Medulla oblongata (tissue), 1 donor: ENCODE results near the gene ANXA11.
A peak's percentile ranks its signal among the peaks of the same experiment; 100 is the strongest.
"Not testable (repeated sequence)": the region's sequence is repeated elsewhere in the genome, so short reads cannot be mapped to it uniquely, and the experiment has no call there.

Experiments used
- DNase-seq: peaks from one replicate; pipeline ENCODE4 v3.0.0-alpha.2; 2015; ENCODE audit errors: extremely low spot score

Gene ANXA11

GRCh38 chr10:80205477-80206276, at the start of gene ANXA11:
TSS of gene ANXA11 (minus strand) at chr10:80205537. CDS start at chr10:80172861, 32,676 bp downstream.
- DNase-seq: peak; percentile 78

DNA sequence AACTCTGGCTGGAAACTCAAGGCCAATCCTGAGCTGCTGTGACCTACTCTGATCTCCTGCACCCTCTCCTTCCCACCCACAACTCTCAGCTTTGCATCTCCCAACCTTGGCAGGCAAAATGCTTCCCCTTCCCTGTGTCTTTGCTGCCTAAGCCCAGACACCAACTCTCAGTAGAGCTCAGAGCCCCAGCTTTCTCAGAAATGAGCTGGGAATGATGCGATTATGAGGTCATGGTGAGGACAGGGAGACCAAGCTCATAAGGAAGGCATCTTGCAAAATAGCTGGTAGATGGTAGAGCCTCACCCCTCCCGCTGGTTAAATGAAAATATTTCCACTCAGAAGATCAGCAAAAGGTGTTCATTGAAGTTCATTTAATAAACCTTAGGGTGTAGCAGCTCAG, 49.4 kb upstream of the ANXA11 start:
- not testable (repeated sequence) for DNase-seq

DNA sequence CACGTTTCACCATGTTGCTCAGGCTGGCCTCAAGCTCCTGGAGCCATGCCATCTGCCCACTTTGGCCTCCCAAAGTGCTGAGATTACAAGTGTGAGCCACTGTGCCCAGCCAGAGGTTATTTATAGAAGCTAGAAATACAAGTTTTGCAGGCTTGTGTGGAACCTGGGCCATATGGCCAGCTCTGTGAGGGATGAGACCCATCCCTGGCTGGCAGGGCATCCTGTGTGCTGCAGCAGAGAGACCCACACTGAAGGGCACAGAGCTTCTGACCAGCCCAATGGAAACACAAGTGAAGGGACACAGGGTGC, 48.6 kb upstream of the ANXA11 start:
- DNase-seq: not testable (repeated sequence)

- DNase-seq: no peak
Measured at GRCh38 chr10:80253266-80253962, 48.1 kb upstream of the ANXA11 start.

- DNase-seq: no peak
Measured at GRCh38 chr10:80252296-80252887, 47.1 kb upstream of the ANXA11 start.

DNA sequence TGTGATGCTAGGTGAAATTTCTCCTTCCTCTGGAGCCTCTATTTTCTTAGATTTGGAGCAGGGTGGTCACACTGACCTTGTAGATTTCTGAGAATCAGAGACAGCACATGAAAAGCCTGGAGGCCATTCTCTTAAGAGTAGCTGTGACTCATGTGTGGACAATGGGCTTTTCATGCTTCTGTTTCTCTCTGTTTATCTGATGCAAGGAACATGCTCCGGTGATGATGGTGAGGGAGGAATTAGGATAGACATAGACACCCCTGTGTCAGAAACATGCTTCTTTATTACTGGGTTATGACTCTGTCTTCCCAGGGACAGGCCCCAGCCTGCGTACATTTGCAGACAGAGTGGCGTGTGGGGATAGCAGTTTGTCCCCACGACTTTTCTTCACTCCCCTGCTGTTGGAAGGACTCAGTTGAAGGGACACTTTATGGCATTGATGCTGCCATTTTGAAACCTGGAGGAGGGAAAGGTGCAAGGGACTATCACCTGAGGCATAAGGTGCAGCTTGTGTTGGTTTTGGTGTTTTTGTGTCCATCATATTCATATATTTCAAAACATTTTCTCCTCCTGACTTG, 46.5 kb upstream of the ANXA11 start:
- DNase-seq: not testable (repeated sequence)

GRCh38 chr10:80250399-80250798, 45.1 kb upstream of the ANXA11 start:
- DNase-seq: not testable (repeated sequence)

- DNase-seq: not testable (repeated sequence)
Measured at GRCh38 chr10:80249906-80250305, 44.6 kb upstream of the ANXA11 start.

DNA sequence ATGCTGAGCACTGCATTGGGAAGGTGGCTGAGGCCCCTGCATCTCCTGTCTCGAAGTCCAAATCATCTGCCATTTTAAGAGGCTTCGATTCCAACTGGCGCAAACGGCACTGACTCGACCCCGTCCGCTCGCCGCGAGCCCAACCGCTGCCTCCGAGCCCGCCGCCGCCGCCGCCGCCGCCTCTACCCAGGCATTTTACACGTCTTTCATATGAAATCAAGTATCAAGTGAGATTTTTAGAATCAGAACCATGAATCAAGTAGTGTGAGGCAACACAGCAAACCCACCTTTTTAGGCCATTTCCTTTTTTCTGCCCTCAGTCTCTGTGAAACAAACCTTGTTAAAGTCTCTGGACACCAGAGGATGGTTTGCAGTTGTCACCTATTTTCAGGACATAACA, 42.3 kb upstream of the ANXA11 start:
- DNase-seq: not testable (repeated sequence)

DNA sequence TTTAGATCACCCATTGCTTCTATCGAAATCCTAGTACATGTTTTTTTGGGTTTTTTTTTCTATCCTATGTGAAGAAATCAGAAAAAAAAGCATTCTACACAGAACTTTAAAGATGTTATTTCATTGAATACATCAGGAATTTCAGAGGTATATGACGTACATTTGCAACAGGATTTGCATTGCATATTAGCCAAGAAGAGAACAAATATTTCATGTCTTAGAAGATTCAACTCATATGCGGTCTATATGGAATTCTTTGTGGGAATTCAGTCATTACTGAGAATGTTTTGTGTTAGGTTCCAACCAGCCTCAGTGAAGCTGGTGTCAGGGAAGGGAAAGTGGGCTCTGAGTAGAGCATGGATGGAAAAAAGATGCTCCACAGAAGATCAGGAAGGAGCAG, 39.0 kb upstream of the ANXA11 start:
- DNase-seq: not testable (repeated sequence)

GRCh38 chr10:80242341-80242740, 37.0 kb upstream of the ANXA11 start:
- not testable (repeated sequence) for DNase-seq

- not testable (repeated sequence) for DNase-seq
Measured at GRCh38 chr10:80236457-80236856, 31.1 kb upstream of the ANXA11 start.

DNA sequence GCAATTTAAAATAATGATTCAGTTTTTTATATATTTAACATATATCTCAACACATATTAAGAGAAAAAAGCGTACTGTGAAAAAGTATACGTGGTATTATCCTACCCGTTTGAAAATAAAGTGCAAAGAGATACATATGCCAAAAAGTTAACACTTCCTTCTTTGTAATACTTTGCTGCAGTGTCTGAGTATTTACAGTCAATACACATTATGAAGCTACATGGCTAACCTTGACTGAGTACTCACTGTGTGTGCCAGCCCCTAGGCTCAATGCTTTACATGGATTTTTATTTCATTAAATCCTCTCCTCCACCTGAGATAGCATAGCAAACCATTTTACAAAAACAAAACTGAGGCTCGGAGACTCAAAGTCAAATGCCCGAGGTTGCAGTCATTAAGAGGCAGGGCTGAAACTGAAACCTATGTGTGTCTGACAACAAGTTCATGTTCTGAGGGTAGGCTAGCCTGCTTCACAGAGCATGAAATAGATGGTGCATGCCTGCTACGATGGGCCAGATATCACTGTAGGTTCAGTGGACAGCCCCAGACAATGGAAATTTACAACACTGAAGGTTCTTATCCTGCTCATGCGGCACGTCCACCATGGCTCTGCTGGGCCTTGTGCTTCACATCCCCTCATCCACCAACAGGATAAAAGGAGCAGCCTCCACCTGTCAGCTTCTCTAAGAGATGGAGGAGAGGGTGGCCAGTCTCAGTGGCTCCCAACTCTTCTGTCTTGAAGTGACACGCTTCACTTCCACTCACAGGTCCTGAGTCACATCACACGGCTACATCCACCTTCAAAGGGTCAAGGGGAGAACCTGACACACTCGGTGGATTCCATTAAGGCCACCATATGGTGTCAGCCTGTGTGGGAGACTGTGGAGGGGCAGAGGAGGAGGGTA, 29.2 kb upstream of the ANXA11 start:
- DNase-seq: not testable (repeated sequence)

DNA sequence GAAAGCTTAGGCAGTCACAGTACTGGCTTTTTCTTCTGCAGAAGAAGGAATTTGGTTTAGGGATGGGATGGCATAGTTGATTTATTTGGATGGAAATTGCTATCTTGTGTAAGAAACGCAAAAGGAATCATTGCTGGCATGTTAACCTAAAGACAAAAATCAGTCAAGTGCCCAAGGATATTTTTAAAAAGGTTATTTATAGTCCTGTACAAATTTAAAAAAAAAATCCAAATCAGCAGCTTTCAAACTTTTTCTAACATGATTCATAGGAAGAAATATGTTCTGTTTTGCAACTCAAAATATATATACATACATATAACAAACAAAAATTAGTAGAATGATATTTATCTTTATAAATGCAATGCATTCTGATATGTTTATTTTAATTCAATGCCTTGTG, 28.5 kb upstream of the ANXA11 start:
- DNase-seq: not testable (repeated sequence)

DNA sequence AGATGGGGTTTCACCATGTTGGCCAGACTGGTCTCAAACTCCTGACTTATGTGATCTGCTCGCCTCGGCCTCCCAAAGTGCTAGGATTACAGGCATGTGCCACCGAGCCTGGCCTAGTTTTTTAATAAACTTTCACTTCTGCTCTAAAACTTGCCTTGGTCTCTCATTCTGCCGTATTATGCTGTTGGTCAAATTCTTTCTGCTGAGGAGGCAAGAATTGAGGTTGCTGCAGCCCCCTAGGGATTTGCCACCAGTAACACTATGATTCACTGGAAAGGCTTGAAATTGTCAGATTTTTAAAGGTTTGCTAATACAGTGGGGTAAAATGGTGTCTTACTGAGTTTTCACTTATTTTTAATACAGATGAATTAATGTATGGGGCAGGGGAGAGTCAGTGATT, 21.4 kb upstream of the ANXA11 start:
- DNase-seq: not testable (repeated sequence)

DNA sequence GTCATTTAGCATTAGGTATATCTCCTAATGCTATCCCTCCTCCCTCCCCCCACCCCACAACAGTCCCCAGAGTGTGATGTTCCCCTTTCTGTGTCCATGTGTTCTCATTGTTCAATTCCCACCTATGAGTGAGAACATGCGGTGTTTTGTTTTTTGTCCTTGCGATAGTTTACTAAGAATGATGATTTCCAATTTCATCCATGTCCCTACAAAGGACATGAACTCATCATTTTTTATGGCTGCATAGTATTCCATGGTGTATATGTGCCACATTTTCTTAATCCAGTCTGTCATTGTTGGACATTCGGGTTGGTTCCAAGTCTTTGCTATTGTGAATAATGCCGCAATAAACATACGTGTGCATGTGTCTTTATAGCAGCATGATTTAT, 17.7 kb upstream of the ANXA11 start:
- not testable (repeated sequence) for DNase-seq

GRCh38 chr10:80218878-80219277, 13.5 kb upstream of the ANXA11 start:
- not testable (repeated sequence) for DNase-seq

DNA sequence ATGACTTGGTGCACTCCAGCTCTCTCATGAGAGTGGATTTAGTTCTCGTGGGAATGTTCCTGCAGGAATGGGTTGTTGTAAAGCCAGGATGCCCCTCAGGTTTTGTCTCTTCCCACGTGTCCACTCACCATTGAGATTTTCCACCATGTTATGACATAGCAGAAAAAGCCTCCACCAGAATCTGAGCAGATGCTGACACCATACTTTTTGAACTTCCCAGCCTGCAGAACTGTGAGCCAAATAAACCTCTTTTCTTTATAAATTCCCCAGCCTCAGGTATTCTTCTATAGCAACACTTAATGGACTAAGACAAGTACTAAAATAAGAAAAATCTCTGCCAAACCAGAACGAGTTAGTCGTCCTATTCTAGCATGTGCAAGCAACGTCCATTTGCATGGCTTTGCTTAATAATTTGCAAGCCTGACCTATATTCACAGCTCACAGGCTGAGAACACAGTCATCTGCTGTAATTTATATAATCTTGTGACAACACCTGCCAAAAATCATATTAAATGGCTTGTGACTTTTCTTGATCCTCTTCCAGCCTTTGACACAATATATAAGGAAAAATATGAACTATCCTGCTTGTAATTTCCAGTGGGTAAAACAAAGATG, 9.1 kb upstream of the ANXA11 start:
- not testable (repeated sequence) for DNase-seq

GRCh38 chr10:80212535-80213115, 7.3 kb upstream of the ANXA11 start:
- DNase-seq: not testable (repeated sequence)

DNA sequence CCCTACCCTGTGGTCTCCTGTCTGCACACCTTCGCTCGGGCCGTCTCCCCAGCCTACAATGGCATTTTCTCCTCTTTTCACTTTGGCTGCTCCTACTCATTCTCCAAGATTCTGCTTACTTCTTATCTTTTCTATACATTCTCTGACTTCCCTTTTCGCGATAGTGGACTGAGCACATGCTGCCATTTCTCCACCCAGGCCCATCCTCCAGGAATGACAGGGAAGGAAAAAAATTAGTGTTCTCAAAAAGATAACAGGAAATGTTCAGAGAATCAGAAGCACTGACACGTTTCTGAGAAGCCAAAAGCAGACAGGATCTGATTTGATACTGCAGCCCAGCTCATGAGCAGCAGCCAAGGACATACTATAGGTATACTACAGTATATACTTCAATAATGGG, 6.4 kb upstream of the ANXA11 start:
- DNase-seq: no peak

DNA sequence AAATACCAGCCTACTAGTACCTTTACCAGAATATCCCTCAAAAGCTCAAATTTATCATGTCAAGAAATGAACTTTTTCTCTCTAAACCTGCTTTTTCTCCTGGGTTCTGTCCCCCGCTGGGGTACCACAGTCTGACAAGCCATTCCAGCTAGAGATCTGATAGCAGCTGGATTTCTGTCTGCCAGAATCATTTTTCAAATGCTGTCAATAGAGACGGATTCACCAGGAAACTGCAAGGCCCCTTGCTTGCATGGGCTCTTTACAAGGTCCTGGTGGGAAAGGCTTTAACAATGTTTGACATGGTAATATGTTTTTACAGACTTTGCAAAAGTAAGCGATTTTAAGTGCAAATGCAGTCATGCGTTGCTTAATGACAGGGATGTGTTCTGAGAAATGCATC, 4.9 kb upstream of the ANXA11 start:
- DNase-seq: no peak
